ENCODE data around the gene ST13.

DNA sequence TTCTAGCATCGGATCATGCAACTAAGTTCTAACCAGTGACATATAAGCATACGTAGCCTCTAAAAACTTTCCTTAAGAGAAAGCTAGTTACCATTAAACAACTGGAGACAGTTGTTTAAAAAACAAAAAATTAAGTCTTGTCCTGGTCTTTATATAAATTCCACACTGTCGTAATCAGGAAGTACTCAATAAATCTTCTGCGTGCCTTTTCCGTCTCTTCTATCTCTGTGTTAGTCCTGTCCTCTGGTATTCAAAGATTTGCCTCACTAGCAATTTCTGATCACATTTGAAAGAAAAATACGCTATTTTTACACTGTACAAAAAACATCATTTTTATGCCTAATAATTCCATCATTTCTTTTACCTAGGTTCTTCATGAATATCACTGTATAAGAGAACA lies 27.3 kb downstream of the ST13 start:
- TF ChIP-seq, protein P1, sequence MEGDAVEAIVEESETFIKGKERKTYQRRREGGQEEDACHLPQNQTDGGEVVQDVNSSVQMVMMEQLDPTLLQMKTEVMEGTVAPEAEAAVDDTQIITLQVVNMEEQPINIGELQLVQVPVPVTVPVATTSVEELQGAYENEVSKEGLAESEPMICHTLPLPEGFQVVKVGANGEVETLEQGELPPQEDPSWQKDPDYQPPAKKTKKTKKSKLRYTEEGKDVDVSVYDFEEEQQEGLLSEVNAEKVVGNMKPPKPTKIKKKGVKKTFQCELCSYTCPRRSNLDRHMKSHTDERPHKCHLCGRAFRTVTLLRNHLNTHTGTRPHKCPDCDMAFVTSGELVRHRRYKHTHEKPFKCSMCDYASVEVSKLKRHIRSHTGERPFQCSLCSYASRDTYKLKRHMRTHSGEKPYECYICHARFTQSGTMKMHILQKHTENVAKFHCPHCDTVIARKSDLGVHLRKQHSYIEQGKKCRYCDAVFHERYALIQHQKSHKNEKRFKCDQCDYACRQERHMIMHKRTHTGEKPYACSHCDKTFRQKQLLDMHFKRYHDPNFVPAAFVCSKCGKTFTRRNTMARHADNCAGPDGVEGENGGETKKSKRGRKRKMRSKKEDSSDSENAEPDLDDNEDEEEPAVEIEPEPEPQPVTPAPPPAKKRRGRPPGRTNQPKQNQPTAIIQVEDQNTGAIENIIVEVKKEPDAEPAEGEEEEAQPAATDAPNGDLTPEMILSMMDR (IDR thresholded peaks at IDR 0.05; ENCODE audit: poor library complexity), result no peak
- no peak for TF ChIP-seq EZH2 (IDR thresholded peaks at IDR 0.05; ENCODE audit: borderline replicate concordance)
- no peak for TF ChIP-seq EZH2phosphoT487 (IDR thresholded peaks at IDR 0.05; ENCODE audit: low read depth, severe bottlenecking, unreplicated experiment)

Measured in hepatocyte (in vitro differentiated cells).